GM23338 (cell line): ENCODE results near the gene NDUFS6.

ENCODE experiments used
- CTCF ChIP-seq, 2 experiments: fragments of 200-600 bp in 1 of 2; sonication (generic) in 1 of 2; conservative IDR thresholded peaks; 2 replicates each; pipeline versions ENCODE4 v1.5.1 to v1.6.1; 2016 to 2017; ENCODE audit warnings: antibody characterized with exemption in 2 of 2, low read depth in 2 of 2, mild to moderate bottlenecking in 2 of 2, moderate library complexity in 1 of 2
- EZH2 ChIP-seq: fragments of 200-600 bp; sonication (generic); IDR thresholded peaks from one replicate; pipeline ENCODE4 v1.8.0; 2017; ENCODE audit warnings: antibody characterized with exemption, mild to moderate bottlenecking, low read depth; ENCODE audit not compliant: unreplicated experiment
- EZH2phosphoT487 ChIP-seq: fragments of 200-600 bp; sonication (generic); IDR thresholded peaks from one replicate; pipeline ENCODE4 v1.8.1; 2018; ENCODE audit warnings: antibody characterized with exemption; ENCODE audit not compliant: unreplicated experiment
- NANOG ChIP-seq: IDR thresholded peaks from 2 replicates; pipeline ENCODE4 v1.6.1; 2016; ENCODE audit warnings: antibody characterized with exemption, borderline replicate concordance
- POLR2AphosphoS5 ChIP-seq: IDR thresholded peaks from 2 replicates; pipeline ENCODE4 v1.6.1; 2016; ENCODE audit warnings: antibody characterized with exemption, low read depth
- REST ChIP-seq: IDR thresholded peaks from one replicate; pipeline ENCODE4 v1.6.1; 2018; ENCODE audit warnings: antibody characterized with exemption; ENCODE audit not compliant: unreplicated experiment
- ZNF114 ChIP-seq: fragments of 250-450 bp; sonication (Bioruptor Pico); IDR thresholded peaks from 2 replicates; pipeline ENCODE4 v1.5.0; 2020; ENCODE audit warnings: mild to moderate bottlenecking, moderate library complexity
- TF ChIP-seq, protein P1 (sequence below): IDR thresholded peaks from 2 replicates; pipeline ENCODE4 v1.6.1; 2016; ENCODE audit warnings: antibody characterized with exemption
- TF ChIP-seq, protein P2 (sequence below): fragments of 250-450 bp; sonication (Bioruptor Pico); IDR thresholded peaks from 2 replicates; pipeline ENCODE4 v1.5.0; 2020; ENCODE audit warnings: mild to moderate bottlenecking, moderate library complexity

DNA sequence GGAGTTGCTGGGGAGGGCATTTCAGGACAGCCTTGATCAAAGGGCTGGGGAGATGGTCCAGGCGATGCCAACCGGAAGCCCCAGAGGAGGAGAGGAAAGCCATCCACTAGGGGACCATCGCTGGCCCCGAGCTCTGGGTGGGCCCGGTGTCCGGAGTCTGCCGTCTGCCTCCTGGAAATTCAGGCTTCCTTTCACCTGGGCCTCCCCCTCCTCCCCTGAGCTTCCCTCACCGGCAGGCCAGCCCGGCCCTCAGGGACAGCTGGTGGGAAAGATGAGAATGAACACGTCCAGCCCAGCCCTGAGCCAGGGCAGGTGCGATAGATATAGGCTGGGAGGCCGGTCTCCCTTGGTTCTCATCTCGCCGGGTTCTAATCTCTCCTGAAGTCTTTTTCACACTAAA is 64.3 kb downstream of the NDUFS6 start:
- TF ChIP-seq CTCF (conservative IDR thresholded peaks at IDR 0.05; ENCODE audit: low read depth in 2 of 2) (no peak), NANOG (no peak), REST (no peak), POLR2AphosphoS5 (no peak), EZH2phosphoT487 (no peak), ZNF114 (CRISPR knock-in tag) (no peak), EZH2 (no peak)
- TF ChIP-seq, protein P1, sequence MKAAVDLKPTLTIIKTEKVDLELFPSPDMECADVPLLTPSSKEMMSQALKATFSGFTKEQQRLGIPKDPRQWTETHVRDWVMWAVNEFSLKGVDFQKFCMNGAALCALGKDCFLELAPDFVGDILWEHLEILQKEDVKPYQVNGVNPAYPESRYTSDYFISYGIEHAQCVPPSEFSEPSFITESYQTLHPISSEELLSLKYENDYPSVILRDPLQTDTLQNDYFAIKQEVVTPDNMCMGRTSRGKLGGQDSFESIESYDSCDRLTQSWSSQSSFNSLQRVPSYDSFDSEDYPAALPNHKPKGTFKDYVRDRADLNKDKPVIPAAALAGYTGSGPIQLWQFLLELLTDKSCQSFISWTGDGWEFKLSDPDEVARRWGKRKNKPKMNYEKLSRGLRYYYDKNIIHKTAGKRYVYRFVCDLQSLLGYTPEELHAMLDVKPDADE: no peak
- TF ChIP-seq, protein P2, sequence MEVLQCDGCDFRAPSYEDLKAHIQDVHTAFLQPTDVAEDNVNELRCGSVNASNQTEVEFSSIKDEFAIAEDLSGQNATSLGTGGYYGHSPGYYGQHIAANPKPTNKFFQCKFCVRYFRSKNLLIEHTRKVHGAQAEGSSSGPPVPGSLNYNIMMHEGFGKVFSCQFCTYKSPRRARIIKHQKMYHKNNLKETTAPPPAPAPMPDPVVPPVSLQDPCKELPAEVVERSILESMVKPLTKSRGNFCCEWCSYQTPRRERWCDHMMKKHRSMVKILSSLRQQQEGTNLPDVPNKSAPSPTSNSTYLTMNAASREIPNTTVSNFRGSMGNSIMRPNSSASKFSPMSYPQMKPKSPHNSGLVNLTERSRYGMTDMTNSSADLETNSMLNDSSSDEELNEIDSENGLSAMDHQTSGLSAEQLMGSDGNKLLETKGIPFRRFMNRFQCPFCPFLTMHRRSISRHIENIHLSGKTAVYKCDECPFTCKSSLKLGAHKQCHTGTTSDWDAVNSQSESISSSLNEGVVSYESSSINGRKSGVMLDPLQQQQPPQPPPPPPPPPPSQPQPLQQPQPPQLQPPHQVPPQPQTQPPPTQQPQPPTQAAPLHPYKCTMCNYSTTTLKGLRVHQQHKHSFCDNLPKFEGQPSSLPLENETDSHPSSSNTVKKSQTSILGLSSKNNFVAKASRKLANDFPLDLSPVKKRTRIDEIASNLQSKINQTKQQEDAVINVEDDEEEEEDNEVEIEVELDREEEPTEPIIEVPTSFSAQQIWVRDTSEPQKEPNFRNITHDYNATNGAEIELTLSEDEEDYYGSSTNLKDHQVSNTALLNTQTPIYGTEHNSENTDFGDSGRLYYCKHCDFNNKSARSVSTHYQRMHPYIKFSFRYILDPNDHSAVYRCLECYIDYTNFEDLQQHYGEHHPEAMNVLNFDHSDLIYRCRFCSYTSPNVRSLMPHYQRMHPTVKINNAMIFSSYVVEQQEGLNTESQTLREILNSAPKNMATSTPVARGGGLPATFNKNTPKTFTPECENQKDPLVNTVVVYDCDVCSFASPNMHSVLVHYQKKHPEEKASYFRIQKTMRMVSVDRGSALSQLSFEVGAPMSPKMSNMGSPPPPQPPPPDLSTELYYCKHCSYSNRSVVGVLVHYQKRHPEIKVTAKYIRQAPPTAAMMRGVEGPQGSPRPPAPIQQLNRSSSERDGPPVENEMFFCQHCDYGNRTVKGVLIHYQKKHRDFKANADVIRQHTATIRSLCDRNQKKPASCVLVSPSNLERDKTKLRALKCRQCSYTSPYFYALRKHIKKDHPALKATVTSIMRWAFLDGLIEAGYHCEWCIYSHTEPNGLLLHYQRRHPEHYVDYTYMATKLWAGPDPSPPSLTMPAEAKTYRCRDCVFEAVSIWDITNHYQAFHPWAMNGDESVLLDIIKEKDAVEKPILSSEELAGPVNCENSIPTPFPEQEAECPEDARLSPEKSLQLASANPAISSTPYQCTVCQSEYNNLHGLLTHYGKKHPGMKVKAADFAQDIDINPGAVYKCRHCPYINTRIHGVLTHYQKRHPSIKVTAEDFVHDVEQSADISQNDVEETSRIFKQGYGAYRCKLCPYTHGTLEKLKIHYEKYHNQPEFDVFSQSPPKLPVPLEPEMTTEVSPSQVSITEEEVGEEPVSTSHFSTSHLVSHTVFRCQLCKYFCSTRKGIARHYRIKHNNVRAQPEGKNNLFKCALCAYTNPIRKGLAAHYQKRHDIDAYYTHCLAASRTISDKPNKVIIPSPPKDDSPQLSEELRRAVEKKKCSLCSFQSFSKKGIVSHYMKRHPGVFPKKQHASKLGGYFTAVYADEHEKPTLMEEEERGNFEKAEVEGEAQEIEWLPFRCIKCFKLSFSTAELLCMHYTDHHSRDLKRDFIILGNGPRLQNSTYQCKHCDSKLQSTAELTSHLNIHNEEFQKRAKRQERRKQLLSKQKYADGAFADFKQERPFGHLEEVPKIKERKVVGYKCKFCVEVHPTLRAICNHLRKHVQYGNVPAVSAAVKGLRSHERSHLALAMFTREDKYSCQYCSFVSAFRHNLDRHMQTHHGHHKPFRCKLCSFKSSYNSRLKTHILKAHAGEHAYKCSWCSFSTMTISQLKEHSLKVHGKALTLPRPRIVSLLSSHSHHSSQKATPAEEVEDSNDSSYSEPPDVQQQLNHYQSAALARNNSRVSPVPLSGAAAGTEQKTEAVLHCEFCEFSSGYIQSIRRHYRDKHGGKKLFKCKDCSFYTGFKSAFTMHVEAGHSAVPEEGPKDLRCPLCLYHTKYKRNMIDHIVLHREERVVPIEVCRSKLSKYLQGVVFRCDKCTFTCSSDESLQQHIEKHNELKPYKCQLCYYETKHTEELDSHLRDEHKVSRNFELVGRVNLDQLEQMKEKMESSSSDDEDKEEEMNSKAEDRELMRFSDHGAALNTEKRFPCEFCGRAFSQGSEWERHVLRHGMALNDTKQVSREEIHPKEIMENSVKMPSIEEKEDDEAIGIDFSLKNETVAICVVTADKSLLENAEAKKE (CRISPR knock-in tag): no peak
